K562 (cell line): ENCODE data around the gene CDKN2B.

ENCODE experiments used
- POLR2G ChIP-seq: fragments of 200-400 bp; formaldehyde crosslinking; IDR thresholded peaks from 2 replicates; pipeline ENCODE4 v1.6.1; 2017; ENCODE audit warnings: low read depth, mild to moderate bottlenecking, antibody characterized with exemption, low read length, moderate library complexity
- ZFPM2 ChIP-seq: fragments of 250-450 bp; sonication (Bioruptor Pico); IDR thresholded peaks from 2 replicates; pipeline ENCODE4 v1.5.1; 2022; ENCODE audit warnings: mild to moderate bottlenecking
- TF ChIP-seq, protein P1 (sequence below): fragments of 250-450 bp; sonication (Bioruptor Pico); IDR thresholded peaks from 2 replicates; pipeline ENCODE4 v1.5.0; 2021; ENCODE audit warnings: mild to moderate bottlenecking, borderline replicate concordance

DNA sequence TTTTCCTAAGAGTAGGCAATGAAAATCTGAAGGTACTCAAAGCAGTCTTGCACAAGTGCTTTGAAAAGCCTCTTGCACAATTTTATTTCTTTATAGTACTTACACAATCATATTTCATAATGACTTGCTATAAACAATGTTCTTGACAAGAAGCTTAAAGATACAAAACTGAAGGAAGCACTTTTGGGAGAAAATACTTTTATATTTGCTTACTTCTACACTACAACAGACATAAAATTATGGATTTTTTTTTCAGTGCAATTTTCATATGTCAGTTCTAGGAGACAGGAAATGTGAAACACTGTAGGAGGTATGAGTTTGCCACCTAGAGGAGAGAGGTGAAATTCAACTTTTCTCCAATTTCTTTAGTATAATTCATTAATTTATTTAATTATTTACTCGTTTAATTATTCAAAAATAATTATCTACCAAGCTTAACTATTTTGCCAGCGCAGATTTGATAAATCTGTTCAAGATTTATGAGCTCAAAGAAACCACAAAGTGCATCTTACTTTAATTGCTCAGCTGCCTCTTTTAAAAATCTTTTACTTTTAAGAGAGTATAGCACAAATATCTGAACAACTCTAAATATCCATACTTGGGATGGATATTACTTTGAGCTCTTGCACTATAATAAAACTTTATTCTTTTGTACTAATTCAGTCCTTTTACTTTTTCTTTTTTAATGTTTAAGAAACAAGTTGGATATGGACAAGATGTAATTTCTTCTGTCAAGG, 29.0 kb upstream of the CDKN2B start:
- no peak for TF ChIP-seq POLR2G
- TF ChIP-seq ZFPM2: no peak
- TF ChIP-seq, protein P1, sequence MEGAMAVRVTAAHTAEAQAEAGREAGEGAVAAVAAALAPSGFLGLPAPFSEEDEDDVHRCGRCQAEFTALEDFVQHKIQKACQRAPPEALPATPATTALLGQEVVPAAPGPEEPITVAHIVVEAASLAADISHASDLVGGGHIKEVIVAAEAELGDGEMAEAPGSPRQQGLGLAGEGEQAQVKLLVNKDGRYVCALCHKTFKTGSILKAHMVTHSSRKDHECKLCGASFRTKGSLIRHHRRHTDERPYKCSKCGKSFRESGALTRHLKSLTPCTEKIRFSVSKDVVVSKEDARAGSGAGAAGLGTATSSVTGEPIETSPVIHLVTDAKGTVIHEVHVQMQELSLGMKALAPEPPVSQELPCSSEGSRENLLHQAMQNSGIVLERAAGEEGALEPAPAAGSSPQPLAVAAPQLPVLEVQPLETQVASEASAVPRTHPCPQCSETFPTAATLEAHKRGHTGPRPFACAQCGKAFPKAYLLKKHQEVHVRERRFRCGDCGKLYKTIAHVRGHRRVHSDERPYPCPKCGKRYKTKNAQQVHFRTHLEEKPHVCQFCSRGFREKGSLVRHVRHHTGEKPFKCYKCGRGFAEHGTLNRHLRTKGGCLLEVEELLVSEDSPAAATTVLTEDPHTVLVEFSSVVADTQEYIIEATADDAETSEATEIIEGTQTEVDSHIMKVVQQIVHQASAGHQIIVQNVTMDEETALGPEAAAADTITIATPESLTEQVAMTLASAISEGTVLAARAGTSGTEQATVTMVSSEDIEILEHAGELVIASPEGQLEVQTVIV (CRISPR knock-in tag): no peak
